ENCODE measurements around the gene PTGIS. TPM values are rescaled to one million over a fixed set of nuclear protein-coding genes. Genes with fewer than 3 reads are reported as not detected.

The PTGIS gene
- total and polyA plus RNA-seq, 7 donors, result 2.7 to 26.5 (median 8.0) TPM

- no peak for TF ChIP-seq CTCF (IDR thresholded peaks at IDR 0.05)
- ATAC-seq, result no peak
- 46 to 59% (median 52%) methylated on average over 10 of the region's 10 CpGs for WGBS, 3 donors
- Histone ChIP-seq H3K36me3 (ENCODE audit: insufficient read depth in 1 of 2, low read depth in 1 of 2) (no peaks in the 10 kb centered on the region), H3K9me3 (peaks cover 6% of the 10 kb centered on the region), H3K4me3 (no peak overlapping the region), H3K4me1 (no peaks in the 10 kb centered on the region), H3K27ac (no peak overlapping the region), H3K27me3 (ENCODE audit: insufficient read depth in 3 of 3, low read length in 2 of 3) (peaks cover 0 to 4% (median 3%) of the 10 kb centered on the region in 3 donors)
- intact Hi-C loops (cut with DNase I), result no loop called here
- DNase-seq, result no peak
These were observed 19.2 kb upstream of the PTGIS start for GRCh38 chr20:49587111-49587570.

GRCh38 chr20:49585585-49586245 lies 17.8 kb upstream of the PTGIS start:
- no peaks in the 10 kb centered on the region for H3K4me1 ChIP-seq

GRCh38 chr20:49584418-49585382 lies 16.8 kb upstream of the PTGIS start:
- peak in 1 of 4 donors; percentile 19 for ATAC-seq
- peak in 1 of 2 donors; percentile 49 for DNase-seq
- no peak for TF ChIP-seq CTCF (IDR thresholded peaks at IDR 0.05)

More at GRCh38 chr20:49585585-49586245, 17.8 kb upstream of the PTGIS start:
- no peak for DNase-seq
- Histone ChIP-seq H3K36me3 (ENCODE audit: insufficient read depth in 1 of 2, low read depth in 1 of 2) (no peaks in the 10 kb centered on the region), H3K27ac (no peak overlapping the region), H3K27me3 (ENCODE audit: insufficient read depth in 3 of 3, low read length in 2 of 3) (peaks cover 0 to 4% (median 3%) of the 10 kb centered on the region in 3 donors), H3K9me3 (peaks cover 8% of the 10 kb centered on the region), H3K4me3 (no peak overlapping the region)
- no peak for ATAC-seq
- 89 to 91% (median 89%) methylated on average over 9 of the region's 9 CpGs for WGBS, 3 donors
- intact Hi-C loops (cut with DNase I), result no loop called here
- no peak for TF ChIP-seq CTCF (IDR thresholded peaks at IDR 0.05)

GRCh38 chr20:49583669-49584417 lies 15.9 kb upstream of the PTGIS start:
- Histone ChIP-seq H3K27ac (peak overlapping the region; percentile 23), H3K9me3 (peaks cover 8% of the 10 kb centered on the region), H3K36me3 (ENCODE audit: insufficient read depth in 1 of 2, low read depth in 1 of 2) (no peaks in the 10 kb centered on the region), H3K4me1 (no peaks in the 10 kb centered on the region), H3K4me3 (no peak overlapping the region), H3K27me3 (ENCODE audit: insufficient read depth in 3 of 3, low read length in 2 of 3) (peaks cover 0 to 5% (median 3%) of the 10 kb centered on the region in 3 donors)
- peak; percentile 81 to 88 for DNase-seq
- WGBS, 3 donors, result 29 to 40% (median 30%) methylated on average over 12 of the region's 12 CpGs
- intact Hi-C loops (cut with DNase I), result no loop called here
- ATAC-seq, result peak; percentile 74 to 85 (median 84)
- TF ChIP-seq CTCF (IDR thresholded peaks at IDR 0.05), result no peak

More at GRCh38 chr20:49584418-49585382, 16.8 kb upstream of the PTGIS start:
- peaks cover 8% of the 10 kb centered on the region for H3K9me3 ChIP-seq
- H3K4me3 ChIP-seq, result no peak overlapping the region
- H3K36me3 ChIP-seq (ENCODE audit: insufficient read depth in 1 of 2, low read depth in 1 of 2), result no peaks in the 10 kb centered on the region
- H3K27ac ChIP-seq, result no peak overlapping the region
- 75 to 80% (median 75%) methylated on average over 14 of the region's 14 CpGs for WGBS, 3 donors
- intact Hi-C loops (cut with DNase I), result no loop called here
- peaks cover 0 to 5% (median 3%) of the 10 kb centered on the region in 3 donors for H3K27me3 ChIP-seq (ENCODE audit: insufficient read depth in 3 of 3, low read length in 2 of 3)
- H3K4me1 ChIP-seq, result no peaks in the 10 kb centered on the region

Measured in psoas muscle (tissue), 8 donors.